GM12878 (cell line): ENCODE results near the gene PRMT7.

Experiments
- ATF3 ChIP-seq: IDR thresholded peaks from 2 replicates; pipeline ENCODE4 v1.6.1; 2011; ENCODE audit warnings: low read depth, mild to moderate bottlenecking, low read length, moderate library complexity, borderline replicate concordance; ENCODE audit errors: extremely low read depth
- CBX3 ChIP-seq: fragments of 200-600 bp; sonication (generic); IDR thresholded peaks from 2 replicates; pipeline ENCODE4 v1.6.1; 2016; ENCODE audit warnings: low read depth, borderline replicate concordance
- CTCF ChIP-seq, 3 experiments: IDR thresholded peaks in 2 of 3; conservative IDR thresholded peaks in 1 of 3; 2 replicates each; pipeline ENCODE4 v1.5.1; 2011; ENCODE audit warnings: low read depth in 3 of 3, low read length in 3 of 3, mild to moderate bottlenecking in 3 of 3, control low read depth in 2 of 3, moderate library complexity in 2 of 3, inconsistent platforms in 1 of 3, mixed read lengths in 1 of 3; ENCODE audit not compliant: control insufficient read depth in 2 of 3, insufficient read depth in 1 of 3; ENCODE audit errors: extremely low read depth in 1 of 3
- FOS ChIP-seq: IDR thresholded peaks from 3 replicates; pipeline ENCODE4 v1.6.1; 2011; ENCODE audit warnings: borderline replicate concordance; ENCODE audit not compliant: insufficient read length; ENCODE audit errors: extremely low read depth
- NR2C1 ChIP-seq: fragments of 450-650 bp; IDR thresholded peaks from 2 replicates; pipeline ENCODE4 v1.6.1; 2017; ENCODE audit warnings: antibody characterized with exemption, mild to moderate bottlenecking, moderate library complexity
- POLR2A ChIP-seq: IDR thresholded peaks from 2 replicates; pipeline ENCODE4 v1.6.1; 2011; ENCODE audit warnings: low read depth, mild to moderate bottlenecking, low read length
- POLR2AphosphoS5 ChIP-seq: IDR thresholded peaks from 2 replicates; pipeline ENCODE4 v1.6.1; 2011; ENCODE audit warnings: mild to moderate bottlenecking, low read length, inconsistent platforms
- PRDM15 ChIP-seq: fragments of 450-650 bp; formaldehyde crosslinking; IDR thresholded peaks from 2 replicates; pipeline ENCODE4 v1.4.0; 2020; ENCODE audit warnings: mild to moderate bottlenecking, moderate library complexity
- RELA ChIP-seq: fragments of 450-650 bp; IDR thresholded peaks from 2 replicates; pipeline ENCODE4 v1.8.0; 2014; ENCODE audit warnings: borderline replicate concordance; ENCODE audit not compliant: partially characterized antibody
- SP1 ChIP-seq: IDR thresholded peaks from one replicate; pipeline ENCODE4 v1.6.1; 2011; ENCODE audit warnings: low read depth, low read length
- SRF ChIP-seq, 2 experiments: IDR thresholded peaks; 2 replicates each; pipeline ENCODE4 v1.6.1; 2011; ENCODE audit warnings: low read depth in 2 of 2, low read length in 2 of 2, mild to moderate bottlenecking in 1 of 2, moderate library complexity in 1 of 2
- SUZ12 ChIP-seq: fragments of 200-600 bp; sonication (generic); IDR thresholded peaks from one replicate; pipeline ENCODE4 v1.6.1; 2018; ENCODE audit warnings: antibody characterized with exemption, mild to moderate bottlenecking; ENCODE audit not compliant: unreplicated experiment

GRCh38 chr16:68310437-68310773 is 414 bp upstream of the PRMT7 start:
- TF ChIP-seq CBX3, result no peak
- TF ChIP-seq CTCF (IDR thresholded peaks at IDR 0.05 in 2 of 3, conservative IDR thresholded peaks at IDR 0.05 in 1 of 3; ENCODE audit: control insufficient read depth in 2 of 3, extremely low read depth in 1 of 3, insufficient read depth in 1 of 3, low read depth in 3 of 3, low read length in 3 of 3), result no peak
- TF ChIP-seq POLR2AphosphoS5, result no peak
- no peak for TF ChIP-seq POLR2A
- TF ChIP-seq FOS, result no peak
- no peak for TF ChIP-seq ATF3
- no peak for TF ChIP-seq SUZ12
- no peak for TF ChIP-seq RELA
- TF ChIP-seq SRF (IDR thresholded peaks at IDR 0.05; ENCODE audit: low read depth in 2 of 2, low read length in 2 of 2), result no peak
- no peak for TF ChIP-seq NR2C1
- TF ChIP-seq PRDM15 (CRISPR knock-in tag), result no peak
- TF ChIP-seq SP1, result no peak
